DMS 273 treated with DMSO at 0.1 percent for 48 hours (cell line): ENCODE results near the gene LRRC7.
"Not testable (repeated sequence)": the region's sequence is repeated elsewhere in the genome, so short reads cannot be mapped to it uniquely, and the experiment has no call there.

Source experiments
- DNase-seq: peaks from one replicate; lab custom pipeline; 2025; lab: John Stamatoyannopoulos, UW

Gene LRRC7

DNA sequence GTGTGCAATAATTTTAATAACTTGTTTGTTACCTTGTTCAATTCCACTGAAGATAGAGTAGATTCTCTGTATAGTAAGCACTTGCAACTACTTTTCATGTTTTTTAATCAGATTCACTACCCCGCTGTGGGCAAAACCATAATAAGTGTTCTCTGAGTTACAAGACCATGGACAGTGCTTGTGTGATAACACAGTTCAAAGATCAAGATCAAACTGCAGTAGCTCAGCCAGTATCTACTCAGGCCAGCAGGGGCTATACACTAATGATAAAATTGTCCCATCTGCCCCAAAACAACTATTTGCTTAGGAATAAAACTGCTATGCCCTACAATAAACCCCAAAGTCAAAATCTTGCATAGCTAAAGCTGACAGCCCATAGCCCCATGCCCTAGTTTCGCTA, 129.6 kb downstream of the LRRC7 start:
- no peak for DNase-seq

GRCh38 chr1:69700770-69701169, 133.0 kb downstream of the LRRC7 start:
- DNase-seq, result no peak

GRCh38 chr1:69702085-69702484, 134.4 kb downstream of the LRRC7 start:
- DNase-seq, result no peak

- no peak for DNase-seq
Observed at GRCh38 chr1:69706473-69706872, 138.8 kb downstream of the LRRC7 start.

DNA sequence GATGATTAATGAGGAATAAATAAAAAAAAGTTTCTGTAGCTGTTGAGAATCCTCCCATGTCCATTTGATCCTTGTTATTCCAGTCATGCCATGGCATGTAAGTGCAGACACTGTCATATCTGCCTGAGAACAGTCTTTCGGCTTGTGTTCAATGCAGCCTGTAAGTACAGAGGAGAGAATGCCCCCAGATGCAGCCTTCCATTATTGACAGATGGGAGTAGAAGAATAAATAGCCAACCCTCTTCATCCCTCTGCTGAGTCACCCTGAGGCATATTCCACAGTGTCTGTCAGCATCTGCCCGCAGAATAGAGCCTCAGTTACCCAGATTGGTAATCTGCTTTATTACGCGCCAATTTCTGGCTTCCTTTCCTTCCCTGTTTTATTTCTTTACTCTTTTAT, 139.4 kb downstream of the LRRC7 start:
- no peak for DNase-seq

GRCh38 chr1:69710484-69711189, 142.9 kb downstream of the LRRC7 start:
- no peak for DNase-seq

- no peak for DNase-seq
Observed at GRCh38 chr1:69711190-69711930, 143.6 kb downstream of the LRRC7 start.

GRCh38 chr1:69717834-69718233, 150.1 kb downstream of the LRRC7 start:
- not testable (repeated sequence) for DNase-seq

- DNase-seq, result no peak
Observed at GRCh38 chr1:69728206-69728605, 160.5 kb downstream of the LRRC7 start.

DNA sequence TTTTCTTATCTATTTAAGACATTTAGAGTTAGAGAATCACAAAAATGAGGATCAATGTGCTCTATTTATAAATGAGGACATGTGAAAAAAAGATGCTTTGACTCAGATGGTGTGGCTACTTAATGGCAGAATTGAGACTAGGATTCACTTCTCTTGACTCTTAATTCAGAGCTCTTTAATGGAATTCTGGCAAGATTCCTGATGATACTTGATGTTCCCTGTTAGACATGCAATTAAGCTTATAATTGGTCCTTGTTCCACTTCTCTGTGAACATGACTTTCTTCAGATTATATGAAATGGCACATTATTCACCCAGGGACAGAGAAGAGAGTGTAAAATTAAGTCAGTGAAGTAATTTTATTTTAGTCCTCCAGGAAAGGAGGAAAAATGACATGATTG, 165.3 kb downstream of the LRRC7 start:
- DNase-seq, result no peak

- peak; percentile 15 for DNase-seq
Observed at GRCh38 chr1:69737527-69738185, 169.9 kb downstream of the LRRC7 start.

DNA sequence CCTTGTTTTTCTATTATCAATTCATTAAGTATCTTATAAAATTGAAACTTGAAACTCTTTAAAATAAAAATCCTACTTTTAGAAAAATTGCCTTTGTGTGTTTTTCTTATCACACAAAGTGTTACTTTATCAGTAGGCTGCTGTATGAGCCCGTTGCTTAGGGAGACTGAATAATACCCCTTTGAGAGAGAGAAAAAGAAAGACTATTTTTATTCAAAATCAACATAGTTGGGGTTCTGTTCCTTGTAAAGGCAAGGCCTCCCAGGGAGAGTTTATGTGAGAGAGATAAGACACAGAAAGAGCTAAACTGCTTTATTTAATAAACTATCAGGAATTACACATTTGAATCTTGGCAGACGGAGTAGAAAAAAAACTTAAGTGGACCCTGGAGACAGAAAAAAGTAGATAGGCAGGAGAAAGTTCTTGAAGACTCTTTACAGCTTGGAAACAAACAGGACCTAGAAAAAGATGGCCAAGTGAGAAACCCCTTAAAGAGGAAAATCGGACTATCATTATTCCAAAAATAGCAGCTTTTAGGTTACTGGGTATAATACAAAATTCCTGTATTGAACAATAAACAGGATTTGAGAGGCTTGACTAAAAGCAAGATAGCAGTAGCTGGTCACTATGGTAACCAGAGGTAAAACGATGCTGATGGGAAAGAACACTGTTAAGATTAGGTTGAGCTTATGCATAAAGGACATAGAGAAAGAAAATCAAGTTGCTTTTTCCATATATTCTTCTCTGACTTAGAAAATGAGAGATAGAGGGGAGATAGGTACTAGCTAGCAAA, 170.9 kb downstream of the LRRC7 start:
- DNase-seq, result no peak

- no peak for DNase-seq
Observed at GRCh38 chr1:69739251-69739605, 171.5 kb downstream of the LRRC7 start.

- DNase-seq, result no peak
Observed at GRCh38 chr1:69743146-69743545, 175.4 kb downstream of the LRRC7 start.

GRCh38 chr1:69744381-69744780, 176.7 kb downstream of the LRRC7 start:
- DNase-seq, result no peak

- DNase-seq, result no peak
Observed at GRCh38 chr1:69747207-69747606, 179.5 kb downstream of the LRRC7 start.

DNA sequence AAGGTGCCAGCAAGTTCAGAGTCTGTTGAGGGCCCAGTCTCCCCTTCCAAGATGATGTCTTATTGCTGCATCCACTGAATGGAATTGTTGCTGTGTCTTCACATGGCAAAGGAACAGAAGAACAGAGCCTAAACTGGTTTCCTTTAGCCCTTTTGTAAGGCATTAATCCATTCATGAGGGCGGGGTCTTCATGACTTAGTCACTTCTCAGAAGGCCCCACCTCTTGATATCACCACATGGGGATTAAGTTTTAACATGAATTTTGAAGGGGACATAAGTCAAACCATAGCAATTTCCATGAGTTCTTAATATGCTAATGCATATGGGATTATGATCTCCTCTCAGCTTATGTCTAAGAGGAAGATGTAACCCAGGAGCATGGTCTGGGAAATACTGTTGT, 182.9 kb downstream of the LRRC7 start:
- DNase-seq, result no peak

GRCh38 chr1:69752831-69753230, 185.1 kb downstream of the LRRC7 start:
- no peak for DNase-seq

DNA sequence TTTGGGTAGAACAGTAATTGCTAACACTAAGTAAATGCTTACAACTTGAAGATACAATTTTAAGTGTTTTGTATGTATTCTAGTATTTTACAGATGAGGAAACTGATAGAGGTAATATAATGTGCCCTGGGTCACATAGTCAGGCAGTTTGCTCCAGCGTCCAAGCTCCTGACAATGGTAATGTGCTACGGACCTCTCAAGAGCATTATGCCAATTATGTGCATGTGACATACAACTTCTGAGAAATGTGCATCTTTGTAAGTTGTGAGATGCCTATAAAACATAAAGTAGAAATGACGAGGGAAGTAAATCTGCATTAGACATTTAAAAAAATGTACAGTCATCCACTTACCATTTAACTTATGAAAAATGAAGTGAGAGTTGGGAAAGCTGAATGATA, 186.8 kb downstream of the LRRC7 start:
- no peak for DNase-seq

DNA sequence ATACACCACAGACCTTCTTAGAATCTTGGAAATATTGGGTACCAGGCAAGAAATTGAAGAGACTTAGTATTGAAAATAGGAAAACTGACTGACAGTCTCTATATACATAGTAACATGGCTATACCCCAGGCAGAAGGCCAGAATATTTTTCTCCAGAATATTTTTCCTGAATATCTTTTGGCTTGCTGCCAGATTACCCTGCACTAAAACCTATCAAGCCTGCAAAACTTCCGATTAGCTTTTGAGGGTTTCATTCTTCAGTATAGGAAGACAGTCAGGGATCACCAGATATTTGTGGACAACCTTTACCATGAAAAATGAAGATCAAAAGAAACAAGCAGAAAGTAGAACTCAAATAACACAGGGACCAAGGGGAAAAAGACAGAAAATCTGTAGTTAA, 187.9 kb downstream of the LRRC7 start:
- DNase-seq, result no peak

GRCh38 chr1:69765951-69766350, 198.2 kb downstream of the LRRC7 start:
- no peak for DNase-seq

DNA sequence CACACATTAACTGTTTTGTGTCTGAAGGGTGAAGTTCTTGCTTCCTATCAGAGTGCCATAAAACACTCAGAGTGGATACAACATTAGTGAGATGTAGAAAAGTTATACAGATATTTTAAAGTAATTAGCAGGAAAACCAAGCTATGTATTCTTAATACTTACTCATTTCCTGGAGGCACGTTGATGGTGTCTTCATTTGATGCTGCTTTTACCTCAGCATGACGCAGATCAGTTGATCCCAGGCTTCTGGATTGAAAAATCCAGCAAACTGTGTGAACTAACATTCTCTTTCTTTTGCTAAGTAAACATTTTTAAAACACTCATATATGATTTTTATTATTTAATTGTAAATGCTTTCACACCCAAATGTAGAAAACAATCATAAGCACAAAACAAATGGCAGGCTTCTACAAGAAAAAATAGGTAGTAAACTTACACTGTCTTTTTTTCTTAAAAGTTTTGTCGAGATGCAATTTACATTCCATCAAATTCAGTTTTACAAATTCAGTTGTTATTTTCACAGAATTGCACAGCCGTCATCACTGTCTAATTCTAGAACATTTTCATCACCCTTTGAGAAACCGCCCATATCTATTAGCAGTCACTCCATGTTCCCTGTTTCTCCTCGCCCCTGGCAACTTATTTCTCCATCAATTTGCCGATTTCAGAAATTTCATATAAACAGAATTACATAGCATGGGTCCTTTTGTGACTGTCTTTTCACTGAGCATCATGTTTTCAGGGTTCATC, 198.9 kb downstream of the LRRC7 start:
- DNase-seq, result no peak
